SU-DHL-6 (cell line): Measurements from ENCODE around the gene TPRA1.

Experiments used
- CTCF ChIP-seq: fragments of 200-600 bp; sonication (generic); IDR thresholded peaks from one replicate; pipeline ENCODE4 v1.5.1; 2017; ENCODE audit warnings: antibody characterized with exemption, mild to moderate bottlenecking, low read length, moderate library complexity; ENCODE audit not compliant: insufficient read depth, poor library complexity, severe bottlenecking
- EZH2phosphoT487 ChIP-seq: fragments of 200-600 bp; sonication (generic), shearing (Covaris generic); conservative IDR thresholded peaks from 2 replicates; pipeline ENCODE4 v1.6.1; 2018; ENCODE audit warnings: mild to moderate bottlenecking, antibody characterized with exemption, low read length, moderate library complexity, mixed read lengths

GRCh38 chr3:127622031-127622430 lies 31.5 kb upstream of the TPRA1 start:
- TF ChIP-seq CTCF (no peak), EZH2phosphoT487 (no peak)
